Heart left ventricle (tissue), 13 donors: ENCODE results near the gene ABTB2.

ENCODE experiments used
- POLR2A ChIP-seq, 2 donors: fragments of 450-650 bp; IDR thresholded peaks; one replicate each; pipeline ENCODE4 v1.6.1; 2017; ENCODE audit warnings: antibody characterized with exemption in 2 of 2, mild to moderate bottlenecking in 2 of 2, moderate library complexity in 2 of 2
- TF ChIP-seq, protein P1 (sequence below), 12 donors: fragments of 200-600 bp; sonication (generic) in 4 of 12; IDR thresholded peaks; one replicate each; pipeline versions ENCODE4 v1.5.0 to v1.8.0; 2018 to 2022; ENCODE audit warnings: antibody characterized with exemption in 12 of 12, mild to moderate bottlenecking in 5 of 12
- donor health status: ischemic (EF 13 %, LVEDD 7.1; RV severe dilation, severe dysfunction).
- donor health status: DM: no; HTN: yes; CAD: no.
- donor health status: DM: no; HTN: no; CAD: no.
- donor health status: ischemic (EF 25% LVEDD 6.9; RV normal size, moderate dysfunction).
- donor health status: ischemic (EF 25% LVEDD 5.7; RV mildly dilated, moderate dysfunction).
- donor health status: ischemic (EF 35%, LVEDD 5.7; RV mildly dilated, moderate dysfunction).
- donor health status: nonischemic (EF 11% LVEDD 7.7; RV severe dilation, severe dysfunction).
- donor health status: DM: yes; HTN: yes; CAD: no.
- donor health status: PGD.
- donor health status: ischemic (EF 29% LVEDD 5.4; RV normal size, mild dysfunction).
- donor health status: nonischemic (EF 23%, LVEDD 6.1; RV moderate dilation, normal function).

DNA sequence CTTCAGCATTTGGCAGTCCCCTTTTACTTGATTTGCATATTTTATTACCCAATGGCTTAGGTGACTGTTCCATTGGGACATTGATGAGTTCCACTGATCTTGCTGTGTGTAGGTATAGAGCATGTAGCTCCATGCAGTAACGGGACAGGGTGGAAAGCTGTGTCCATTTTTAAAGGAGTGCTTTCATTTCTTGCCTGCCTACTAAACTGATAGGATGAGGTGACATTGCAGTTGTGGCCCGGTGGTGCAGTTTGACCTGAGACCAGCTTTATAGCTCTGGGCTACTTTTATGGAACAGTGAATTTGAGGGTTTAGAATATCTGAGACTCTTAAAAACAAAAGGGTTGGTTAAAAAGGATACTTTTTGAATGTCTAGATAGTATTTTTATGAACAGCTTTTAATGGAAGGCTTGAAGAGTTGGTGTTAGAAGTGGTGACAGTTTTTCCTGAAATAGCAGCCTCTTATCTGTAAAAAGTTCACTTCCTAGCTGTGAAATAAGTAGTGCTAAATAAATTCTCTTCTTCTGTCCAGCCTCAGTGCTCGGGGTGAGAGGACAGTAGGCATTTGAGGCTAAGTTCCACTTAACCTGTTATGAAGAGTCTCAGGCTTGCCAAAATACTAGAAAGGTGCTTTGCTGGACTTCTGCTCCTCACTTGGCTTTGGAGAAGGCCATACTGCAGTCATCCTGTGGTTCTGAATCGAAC, 225.4 kb downstream of the ABTB2 start:
- no peak for TF ChIP-seq POLR2A (IDR thresholded peaks at IDR 0.05)
- TF ChIP-seq, protein P1, sequence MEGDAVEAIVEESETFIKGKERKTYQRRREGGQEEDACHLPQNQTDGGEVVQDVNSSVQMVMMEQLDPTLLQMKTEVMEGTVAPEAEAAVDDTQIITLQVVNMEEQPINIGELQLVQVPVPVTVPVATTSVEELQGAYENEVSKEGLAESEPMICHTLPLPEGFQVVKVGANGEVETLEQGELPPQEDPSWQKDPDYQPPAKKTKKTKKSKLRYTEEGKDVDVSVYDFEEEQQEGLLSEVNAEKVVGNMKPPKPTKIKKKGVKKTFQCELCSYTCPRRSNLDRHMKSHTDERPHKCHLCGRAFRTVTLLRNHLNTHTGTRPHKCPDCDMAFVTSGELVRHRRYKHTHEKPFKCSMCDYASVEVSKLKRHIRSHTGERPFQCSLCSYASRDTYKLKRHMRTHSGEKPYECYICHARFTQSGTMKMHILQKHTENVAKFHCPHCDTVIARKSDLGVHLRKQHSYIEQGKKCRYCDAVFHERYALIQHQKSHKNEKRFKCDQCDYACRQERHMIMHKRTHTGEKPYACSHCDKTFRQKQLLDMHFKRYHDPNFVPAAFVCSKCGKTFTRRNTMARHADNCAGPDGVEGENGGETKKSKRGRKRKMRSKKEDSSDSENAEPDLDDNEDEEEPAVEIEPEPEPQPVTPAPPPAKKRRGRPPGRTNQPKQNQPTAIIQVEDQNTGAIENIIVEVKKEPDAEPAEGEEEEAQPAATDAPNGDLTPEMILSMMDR (IDR thresholded peaks at IDR 0.05) = no peak
